HEK293 (cell line): ENCODE measurements around the gene GEMIN5.
A peak's percentile ranks its signal among the peaks of the same experiment; 100 is the strongest.

Source experiments
- CTCF ChIA-PET: fragments of 350-600 bp; formaldehyde crosslinking; extraction: SDS; loops from one replicate; lab custom pipeline; 2021; ENCODE audit warnings: antibody characterized with exemption; lab: Yijun Ruan, JAX
- POLR2A ChIA-PET: fragments of 300-600 bp; formaldehyde crosslinking; extraction: SDS; loops from one replicate; lab custom pipeline; 2020; ENCODE audit warnings: antibody characterized with exemption, inconsistent platforms; lab: Yijun Ruan, JAX
- H3K27ac ChIP-seq: fragments of 200-500 bp; sonication (Bioruptor generic); 2 replicates; pipeline ENCODE4 v1.5.1; 2014; ENCODE audit warnings: low read depth, low read length, control low read depth, inconsistent platforms; ENCODE audit errors: extremely low read depth
- H3K36me3 ChIP-seq, 2 experiments: fragments of 200-500 bp in 1 of 2; sonication (Bioruptor generic) in 1 of 2; 1 replicate in 1 of 2; 2 replicates in 1 of 2; pipeline ENCODE4 v1.5.1; 2014 to 2017; ENCODE audit warnings: inconsistent platforms in 2 of 2, low read length in 2 of 2; ENCODE audit not compliant: control insufficient read depth in 2 of 2, insufficient read depth in 1 of 2
- H3K4me1 ChIP-seq: fragments of 200-500 bp; sonication (Bioruptor generic); 2 replicates; pipeline ENCODE4 v1.5.1; 2014; ENCODE audit warnings: mild to moderate bottlenecking, low read length, inconsistent platforms; ENCODE audit not compliant: control insufficient read depth, insufficient read depth
- H3K4me3 ChIP-seq: 2 replicates; pipeline ENCODE4 v1.5.1; 2011; ENCODE audit warnings: low read depth, mild to moderate bottlenecking, control low read depth, low read length, moderate library complexity
- H3K9me3 ChIP-seq: fragments of 200-500 bp; sonication (Bioruptor generic); 2 replicates; pipeline ENCODE4 v1.5.1; 2014; ENCODE audit warnings: low read depth, low read length, inconsistent platforms; ENCODE audit not compliant: control insufficient read depth, insufficient read depth
- FEZF1 ChIP-seq: fragments of 450-650 bp; formaldehyde crosslinking; IDR thresholded peaks from 2 replicates; pipeline ENCODE4 v1.5.1; 2016; ENCODE audit warnings: missing biosample characterization, missing genetic modification characterization
- GLIS2 ChIP-seq: fragments of 450-650 bp; formaldehyde crosslinking; IDR thresholded peaks from 2 replicates; pipeline ENCODE4 v1.5.1; 2016; ENCODE audit warnings: missing biosample characterization, missing genetic modification characterization
- PATZ1 ChIP-seq: fragments of 450-650 bp; formaldehyde crosslinking; IDR thresholded peaks from 2 replicates; pipeline ENCODE4 v1.5.1; 2016; ENCODE audit warnings: missing biosample characterization, missing genetic modification characterization
- PBX3 ChIP-seq: sonication (generic); formaldehyde crosslinking; IDR thresholded peaks from 2 replicates; pipeline ENCODE4 v1.8.1; 2022; ENCODE audit warnings: mild to moderate bottlenecking, moderate library complexity, missing genetic modification reagents
- PRDM10 ChIP-seq: fragments of 450-650 bp; formaldehyde crosslinking; IDR thresholded peaks from 2 replicates; pipeline ENCODE4 v1.5.1; 2016; ENCODE audit warnings: missing biosample characterization, missing genetic modification characterization
- REPIN1 ChIP-seq: fragments of 450-650 bp; formaldehyde crosslinking; IDR thresholded peaks from 2 replicates; pipeline ENCODE4 v1.5.1; 2017; ENCODE audit warnings: missing biosample characterization, missing genetic modification characterization, low read depth
- ZNF10 ChIP-seq: fragments of 450-650 bp; formaldehyde crosslinking; IDR thresholded peaks from 2 replicates; pipeline ENCODE4 v1.5.1; 2017; ENCODE audit warnings: missing biosample characterization, missing genetic modification characterization
- ZNF121 ChIP-seq: fragments of 450-650 bp; formaldehyde crosslinking; IDR thresholded peaks from 2 replicates; pipeline ENCODE4 v1.5.1; 2016; ENCODE audit warnings: missing biosample characterization, missing genetic modification characterization
- ZNF132 ChIP-seq: fragments of 450-650 bp; formaldehyde crosslinking; IDR thresholded peaks from 2 replicates; pipeline ENCODE4 v1.5.1; 2017; ENCODE audit warnings: missing biosample characterization, missing genetic modification characterization, borderline replicate concordance
- ZNF140 ChIP-seq: fragments of 450-650 bp; formaldehyde crosslinking; IDR thresholded peaks from 2 replicates; pipeline ENCODE4 v1.5.1; 2016; ENCODE audit warnings: missing biosample characterization, missing genetic modification characterization
- ZNF585B ChIP-seq: fragments of 450-650 bp; formaldehyde crosslinking; IDR thresholded peaks from 2 replicates; pipeline ENCODE4 v1.5.1; 2016; ENCODE audit warnings: missing biosample characterization, missing genetic modification characterization
- ZNF600 ChIP-seq: fragments of 450-650 bp; formaldehyde crosslinking; IDR thresholded peaks from 2 replicates; pipeline ENCODE4 v1.5.1; 2016; ENCODE audit warnings: missing biosample characterization, missing genetic modification characterization
- ZNF660 ChIP-seq: fragments of 450-650 bp; IDR thresholded peaks from 2 replicates; pipeline ENCODE4 v1.5.1; 2018; ENCODE audit warnings: missing biosample characterization, mild to moderate bottlenecking, missing genetic modification characterization
- ZXDB ChIP-seq: fragments of 450-650 bp; formaldehyde crosslinking; IDR thresholded peaks from 2 replicates; pipeline ENCODE4 v1.5.1; 2016; ENCODE audit warnings: missing biosample characterization, missing genetic modification characterization

Gene GEMIN5

GRCh38 chr5:154865466-154866184, 72.4 kb downstream of the GEMIN5 start (continued):
- TF ChIP-seq PATZ1 (tag by site-specific recombination) (no peak), FEZF1 (no peak), ZNF10 (tag by site-specific recombination) (no peak), ZNF121 (tag by site-specific recombination) (no peak)

GRCh38 chr5:154863291-154864080, 74.5 kb downstream of the GEMIN5 start:
- H3K9me3 ChIP-seq, result no peaks in the 10 kb centered on the region
- CTCF ChIA-PET, result no interaction called here
- no peaks in the 10 kb centered on the region for H3K4me1 ChIP-seq
- TF ChIP-seq ZNF660 (tag by site-specific recombination), result no peak
- TF ChIP-seq ZNF121 (tag by site-specific recombination), result peak; percentile 75
- TF ChIP-seq GLIS2 (tag by site-specific recombination), result no peak
- TF ChIP-seq, all 188 proteins: peak for 1
- POLR2A ChIA-PET, result no interaction called here
- Histone ChIP-seq H3K36me3 (peaks cover 30 to 51% of the 10 kb centered on the region in 2 experiments), H3K4me3 (no peak overlapping the region), H3K27ac (no peak overlapping the region)

GRCh38 chr5:154862766-154863165, 75.2 kb downstream of the GEMIN5 start:
- no peak for TF ChIP-seq PBX3 (CRISPR knock-in tag)
- no peak for TF ChIP-seq ZNF10 (tag by site-specific recombination)
- TF ChIP-seq ZNF585B (tag by site-specific recombination), result no peak
- TF ChIP-seq ZNF132 (tag by site-specific recombination), result no peak
- TF ChIP-seq PRDM10 (tag by site-specific recombination), result no peak
- TF ChIP-seq ZXDB (tag by site-specific recombination), result no peak
- no peak for TF ChIP-seq ZNF140 (tag by site-specific recombination)
- TF ChIP-seq REPIN1 (tag by site-specific recombination), result no peak
- no peak for TF ChIP-seq ZNF600 (tag by site-specific recombination)
- Histone ChIP-seq H3K36me3 (peaks cover 28 to 48% of the 10 kb centered on the region in 2 experiments), H3K9me3 (no peaks in the 10 kb centered on the region), H3K4me3 (no peak overlapping the region), H3K27ac (no peak overlapping the region), H3K4me1 (no peaks in the 10 kb centered on the region)
- CTCF ChIA-PET, result no interaction called here
- POLR2A ChIA-PET, result no interaction called here
